Parathyroid adenoma (tissue), 2 donors: ENCODE results near the gene C14orf119.

ENCODE experiments used
- H2AFZ ChIP-seq: fragments of 300-600 bp; sonication (generic); one replicate; pipeline ENCODE4 v1.7.0; 2017; ENCODE audit warnings: antibody characterized with exemption, mild to moderate bottlenecking
- H3K27ac ChIP-seq: fragments of 300-600 bp; sonication (generic); one replicate; pipeline ENCODE4 v1.7.0; 2017
- H3K27me3 ChIP-seq: fragments of 300-600 bp; sonication (generic); one replicate; pipeline ENCODE4 v1.7.0; 2017; ENCODE audit warnings: low read length; ENCODE audit not compliant: control insufficient read depth, insufficient read depth
- H3K36me3 ChIP-seq: fragments of 300-600 bp; sonication (generic); one replicate; pipeline ENCODE4 v1.7.0; 2017; ENCODE audit warnings: low read length; ENCODE audit not compliant: control insufficient read depth, insufficient read depth
- H3K4me1 ChIP-seq: fragments of 300-600 bp; sonication (generic); one replicate; pipeline ENCODE4 v1.7.0; 2017; ENCODE audit warnings: control low read depth
- H3K4me2 ChIP-seq: fragments of 300-600 bp; sonication (generic); one replicate; pipeline ENCODE4 v1.7.0; 2017; ENCODE audit warnings: low read length
- H3K4me3 ChIP-seq: fragments of 300-600 bp; sonication (generic); one replicate; pipeline ENCODE4 v1.7.0; 2017; ENCODE audit warnings: low read depth, low read length
- H3K79me2 ChIP-seq: fragments of 300-600 bp; sonication (generic); one replicate; pipeline ENCODE4 v1.7.0; 2017; ENCODE audit warnings: control low read depth
- H3K9ac ChIP-seq: fragments of 300-600 bp; sonication (generic); one replicate; pipeline ENCODE4 v1.7.0; 2017; ENCODE audit warnings: mild to moderate bottlenecking
- H3K9me3 ChIP-seq: fragments of 300-600 bp; sonication (generic); one replicate; pipeline ENCODE4 v1.7.0; 2017; ENCODE audit warnings: low read length; ENCODE audit not compliant: control insufficient read depth
- TF ChIP-seq, protein P1 (sequence below): fragments of 300-600 bp; sonication (generic); IDR thresholded peaks from one replicate; pipeline ENCODE4 v1.7.0; 2017; ENCODE audit warnings: antibody characterized with exemption, mild to moderate bottlenecking
- donor health status: primary hyperparathyroidism.

The C14orf119 gene

DNA sequence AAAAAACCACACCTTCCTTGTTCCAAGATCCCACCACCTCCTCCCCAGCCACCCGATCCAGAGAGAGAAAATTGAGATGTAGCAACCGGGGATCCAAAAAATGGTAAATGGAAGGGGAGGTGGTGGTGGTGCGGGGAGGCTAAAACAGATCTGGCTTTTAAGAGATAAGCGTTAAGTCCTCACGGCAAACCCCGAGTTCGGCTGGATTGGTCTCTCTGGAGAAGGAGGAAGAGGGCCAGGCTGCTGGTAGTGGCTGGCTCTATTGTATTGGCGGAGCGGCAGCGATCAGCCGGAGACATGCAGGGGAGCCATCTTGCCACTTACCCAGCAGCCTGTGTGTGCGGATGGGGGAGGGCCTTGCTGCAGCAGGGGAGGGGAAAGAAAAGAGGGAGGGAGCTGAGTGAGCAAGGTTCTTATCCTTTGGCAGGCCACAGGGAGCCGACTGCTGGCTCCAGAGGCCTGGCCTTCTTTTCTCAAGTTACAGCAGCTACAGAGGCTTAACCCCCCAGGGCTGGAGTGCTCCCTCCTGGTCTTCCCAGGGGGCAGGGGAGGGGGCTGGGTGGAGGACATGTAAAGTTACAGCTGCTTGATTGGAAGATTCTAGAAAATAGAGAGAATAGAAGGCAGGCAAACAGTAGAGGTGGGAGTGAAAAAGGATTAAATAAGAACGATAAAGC, 23.9 kb upstream of the C14orf119 start:
- no peaks in the 10 kb centered on the region for H3K27me3 ChIP-seq
- H3K4me3 ChIP-seq = peak overlapping the region; percentile 70
- peaks cover 5% of the 10 kb centered on the region for H3K79me2 ChIP-seq
- H2AFZ ChIP-seq = peak overlapping the region; percentile 74
- no peaks in the 10 kb centered on the region for H3K9me3 ChIP-seq
- peak overlapping the region; percentile 85 for H3K4me2 ChIP-seq
- H3K9ac ChIP-seq = no peak overlapping the region
- peak overlapping the region; percentile 85 for H3K27ac ChIP-seq
- peaks cover 24% of the 10 kb centered on the region for H3K4me1 ChIP-seq
- no peaks in the 10 kb centered on the region for H3K36me3 ChIP-seq
- TF ChIP-seq, protein P1, sequence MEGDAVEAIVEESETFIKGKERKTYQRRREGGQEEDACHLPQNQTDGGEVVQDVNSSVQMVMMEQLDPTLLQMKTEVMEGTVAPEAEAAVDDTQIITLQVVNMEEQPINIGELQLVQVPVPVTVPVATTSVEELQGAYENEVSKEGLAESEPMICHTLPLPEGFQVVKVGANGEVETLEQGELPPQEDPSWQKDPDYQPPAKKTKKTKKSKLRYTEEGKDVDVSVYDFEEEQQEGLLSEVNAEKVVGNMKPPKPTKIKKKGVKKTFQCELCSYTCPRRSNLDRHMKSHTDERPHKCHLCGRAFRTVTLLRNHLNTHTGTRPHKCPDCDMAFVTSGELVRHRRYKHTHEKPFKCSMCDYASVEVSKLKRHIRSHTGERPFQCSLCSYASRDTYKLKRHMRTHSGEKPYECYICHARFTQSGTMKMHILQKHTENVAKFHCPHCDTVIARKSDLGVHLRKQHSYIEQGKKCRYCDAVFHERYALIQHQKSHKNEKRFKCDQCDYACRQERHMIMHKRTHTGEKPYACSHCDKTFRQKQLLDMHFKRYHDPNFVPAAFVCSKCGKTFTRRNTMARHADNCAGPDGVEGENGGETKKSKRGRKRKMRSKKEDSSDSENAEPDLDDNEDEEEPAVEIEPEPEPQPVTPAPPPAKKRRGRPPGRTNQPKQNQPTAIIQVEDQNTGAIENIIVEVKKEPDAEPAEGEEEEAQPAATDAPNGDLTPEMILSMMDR = no peak

GRCh38 chr14:23071921-23072539, 23.3 kb upstream of the C14orf119 start:
- no peaks in the 10 kb centered on the region for H3K36me3 ChIP-seq

GRCh38 chr14:23074906-23075305, 20.4 kb upstream of the C14orf119 start:
- Histone ChIP-seq H3K36me3 (no peaks in the 10 kb centered on the region), H2AFZ (no peak overlapping the region), H3K4me1 (peaks cover 20% of the 10 kb centered on the region), H3K4me3 (no peak overlapping the region), H3K27me3 (no peaks in the 10 kb centered on the region), H3K79me2 (peaks cover 5% of the 10 kb centered on the region), H3K27ac (no peak overlapping the region), H3K9ac (no peak overlapping the region), H3K4me2 (no peak overlapping the region), H3K9me3 (no peaks in the 10 kb centered on the region)
- TF ChIP-seq, protein P1 = no peak

More at GRCh38 chr14:23071921-23072539, 23.3 kb upstream of the C14orf119 start:
- no peak overlapping the region for H3K9ac ChIP-seq
- H3K27me3 ChIP-seq = no peaks in the 10 kb centered on the region
- peaks cover 3% of the 10 kb centered on the region for H3K79me2 ChIP-seq
- no peak overlapping the region for H2AFZ ChIP-seq
- H3K27ac ChIP-seq = peak overlapping the region; percentile 85
- peak overlapping the region; percentile 85 for H3K4me2 ChIP-seq
- TF ChIP-seq, protein P1 = no peak
- H3K4me3 ChIP-seq = peak overlapping the region; percentile 70
- H3K4me1 ChIP-seq = peaks cover 24% of the 10 kb centered on the region
- H3K9me3 ChIP-seq = no peaks in the 10 kb centered on the region

GRCh38 chr14:23076785-23077408, 18.4 kb upstream of the C14orf119 start:
- H3K36me3 ChIP-seq = no peaks in the 10 kb centered on the region
- peaks cover 13% of the 10 kb centered on the region for H3K4me1 ChIP-seq
- no peak overlapping the region for H3K27ac ChIP-seq
- H3K9me3 ChIP-seq = no peaks in the 10 kb centered on the region
- no peaks in the 10 kb centered on the region for H3K27me3 ChIP-seq
- H3K9ac ChIP-seq = no peak overlapping the region
- peaks cover 6% of the 10 kb centered on the region for H3K79me2 ChIP-seq
- H3K4me2 ChIP-seq = no peak overlapping the region
- TF ChIP-seq, protein P1 = peak; percentile 53
- no peak overlapping the region for H2AFZ ChIP-seq
- H3K4me3 ChIP-seq = no peak overlapping the region
